Panc1 (cell line): ENCODE data around the gene KIF24.
"Not testable (repeated sequence)": the region's sequence is repeated elsewhere in the genome, so short reads cannot be mapped to it uniquely, and the experiment has no call there.

Experiments used
- TF ChIP-seq, protein P1 (sequence below): fragments of 450-650 bp; IDR thresholded peaks from 2 replicates; pipeline ENCODE4 v1.5.1; 2017; ENCODE audit warnings: mild to moderate bottlenecking
- TF ChIP-seq, protein P2 (sequence below), 2 experiments: IDR thresholded peaks; 2 replicates each; pipeline ENCODE4 v1.6.1; 2011 to 2012; ENCODE audit warnings: low read depth in 2 of 2, control low read depth in 1 of 2, low read length in 1 of 2, mild to moderate bottlenecking in 1 of 2, moderate library complexity in 1 of 2; ENCODE audit not compliant: insufficient read depth in 1 of 2

DNA sequence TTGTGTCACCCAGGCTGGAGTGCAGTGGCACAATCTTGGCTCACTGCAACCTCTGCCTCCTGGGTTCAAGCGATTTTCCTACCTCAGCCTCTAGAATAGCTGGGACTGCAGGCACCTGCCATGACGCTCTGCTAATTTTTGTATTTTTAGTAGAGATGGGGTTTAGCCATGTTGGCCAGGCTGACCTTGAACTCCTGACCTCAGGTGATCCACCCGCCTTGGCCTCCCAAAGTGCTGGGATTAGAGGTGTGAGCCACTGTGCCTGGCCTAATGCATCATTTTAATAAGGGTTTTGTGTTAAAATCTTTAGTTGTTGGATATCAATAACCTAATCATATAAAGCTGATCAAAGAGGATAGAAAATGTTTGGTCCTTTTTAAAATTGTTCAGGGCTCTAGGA is 20.8 kb downstream of the KIF24 start:
- TF ChIP-seq, protein P1, sequence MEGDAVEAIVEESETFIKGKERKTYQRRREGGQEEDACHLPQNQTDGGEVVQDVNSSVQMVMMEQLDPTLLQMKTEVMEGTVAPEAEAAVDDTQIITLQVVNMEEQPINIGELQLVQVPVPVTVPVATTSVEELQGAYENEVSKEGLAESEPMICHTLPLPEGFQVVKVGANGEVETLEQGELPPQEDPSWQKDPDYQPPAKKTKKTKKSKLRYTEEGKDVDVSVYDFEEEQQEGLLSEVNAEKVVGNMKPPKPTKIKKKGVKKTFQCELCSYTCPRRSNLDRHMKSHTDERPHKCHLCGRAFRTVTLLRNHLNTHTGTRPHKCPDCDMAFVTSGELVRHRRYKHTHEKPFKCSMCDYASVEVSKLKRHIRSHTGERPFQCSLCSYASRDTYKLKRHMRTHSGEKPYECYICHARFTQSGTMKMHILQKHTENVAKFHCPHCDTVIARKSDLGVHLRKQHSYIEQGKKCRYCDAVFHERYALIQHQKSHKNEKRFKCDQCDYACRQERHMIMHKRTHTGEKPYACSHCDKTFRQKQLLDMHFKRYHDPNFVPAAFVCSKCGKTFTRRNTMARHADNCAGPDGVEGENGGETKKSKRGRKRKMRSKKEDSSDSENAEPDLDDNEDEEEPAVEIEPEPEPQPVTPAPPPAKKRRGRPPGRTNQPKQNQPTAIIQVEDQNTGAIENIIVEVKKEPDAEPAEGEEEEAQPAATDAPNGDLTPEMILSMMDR: not testable (repeated sequence)
- TF ChIP-seq, protein P2, sequence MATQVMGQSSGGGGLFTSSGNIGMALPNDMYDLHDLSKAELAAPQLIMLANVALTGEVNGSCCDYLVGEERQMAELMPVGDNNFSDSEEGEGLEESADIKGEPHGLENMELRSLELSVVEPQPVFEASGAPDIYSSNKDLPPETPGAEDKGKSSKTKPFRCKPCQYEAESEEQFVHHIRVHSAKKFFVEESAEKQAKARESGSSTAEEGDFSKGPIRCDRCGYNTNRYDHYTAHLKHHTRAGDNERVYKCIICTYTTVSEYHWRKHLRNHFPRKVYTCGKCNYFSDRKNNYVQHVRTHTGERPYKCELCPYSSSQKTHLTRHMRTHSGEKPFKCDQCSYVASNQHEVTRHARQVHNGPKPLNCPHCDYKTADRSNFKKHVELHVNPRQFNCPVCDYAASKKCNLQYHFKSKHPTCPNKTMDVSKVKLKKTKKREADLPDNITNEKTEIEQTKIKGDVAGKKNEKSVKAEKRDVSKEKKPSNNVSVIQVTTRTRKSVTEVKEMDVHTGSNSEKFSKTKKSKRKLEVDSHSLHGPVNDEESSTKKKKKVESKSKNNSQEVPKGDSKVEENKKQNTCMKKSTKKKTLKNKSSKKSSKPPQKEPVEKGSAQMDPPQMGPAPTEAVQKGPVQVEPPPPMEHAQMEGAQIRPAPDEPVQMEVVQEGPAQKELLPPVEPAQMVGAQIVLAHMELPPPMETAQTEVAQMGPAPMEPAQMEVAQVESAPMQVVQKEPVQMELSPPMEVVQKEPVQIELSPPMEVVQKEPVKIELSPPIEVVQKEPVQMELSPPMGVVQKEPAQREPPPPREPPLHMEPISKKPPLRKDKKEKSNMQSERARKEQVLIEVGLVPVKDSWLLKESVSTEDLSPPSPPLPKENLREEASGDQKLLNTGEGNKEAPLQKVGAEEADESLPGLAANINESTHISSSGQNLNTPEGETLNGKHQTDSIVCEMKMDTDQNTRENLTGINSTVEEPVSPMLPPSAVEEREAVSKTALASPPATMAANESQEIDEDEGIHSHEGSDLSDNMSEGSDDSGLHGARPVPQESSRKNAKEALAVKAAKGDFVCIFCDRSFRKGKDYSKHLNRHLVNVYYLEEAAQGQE (IDR thresholded peaks at IDR 0.05; ENCODE audit: insufficient read depth in 1 of 2, low read depth in 2 of 2, low read length in 1 of 2): not testable (repeated sequence)
